Measurements from ENCODE around the gene KHK. TPM values are rescaled to one million over a fixed set of nuclear protein-coding genes. Genes with fewer than 3 reads are reported as not detected.

Gene KHK
- total and polyA plus RNA-seq, 9 of the 15 experiments (the other 6 are each of a cell fraction or from before 2014, with no cell fraction given) = 1.5 to 10.7 (median 5.2) TPM

- DNase-seq (ENCODE audit: extremely low read depth in 1 of 4, low spot score in 3 of 4) (no peak), ATAC-seq (no peak), FAIRE-seq (no peak)
- Histone ChIP-seq H3K36me3 (ENCODE audit: control insufficient read depth, insufficient read depth, low read length) (peaks cover 11% of the 10 kb centered on the region; the same call in 2 of the 3 replicates), H3K4me3 (no peak overlapping the region), H3K27ac (ENCODE audit: extremely low read depth, low read depth, low read length) (no peak overlapping the region), H3K4me2 (ENCODE audit: insufficient read depth, low read length) (no peak overlapping the region), H3K4me1 (replicated peaks in 1 of 2; ENCODE audit: control insufficient read depth in 2 of 2, insufficient read depth in 2 of 2, low read length in 2 of 2) (peaks cover 15 to 27% of the 10 kb centered on the region in 2 experiments; a peak in 4 of 5 replicates), H4K20me1 (replicated peaks; ENCODE audit: control insufficient read depth, insufficient read depth, low read length) (no peaks in the 10 kb centered on the region; the same call in 1 of the 2 replicates), H3K9me1 (ENCODE audit: control insufficient read depth, insufficient read depth, low read length) (peaks cover 5% of the 10 kb centered on the region), H3K9ac (ENCODE audit: insufficient read depth in 1 of 2, low read depth in 2 of 2, low read length in 2 of 2) (peak overlapping the region in 1 of 2 experiments; percentile 62; a peak in 2 of 4 replicates), H3K79me2 (ENCODE audit: control insufficient read depth, insufficient read depth, low read length) (peaks cover 21% of the 10 kb centered on the region), H3K9me3 (replicated peaks; ENCODE audit: control insufficient read depth, insufficient read depth, low read depth, low read length) (no peaks in the 10 kb centered on the region; the same call in 1 of the 2 replicates), H3K27me3 (ENCODE audit: control insufficient read depth in 2 of 2, insufficient read depth in 2 of 2, low read length in 2 of 2) (no peaks in the 10 kb centered on the region), H2AFZ (ENCODE audit: low read depth, low read length) (no peak overlapping the region)
- intact Hi-C loops (cut with micrococcal nuclease) = no loop called here
- TF ChIP-seq FOXO4 (CRISPR knock-in tag; IDR thresholded peaks at IDR 0.05) (no peak), ZNF518B (CRISPR knock-in tag; IDR thresholded peaks at IDR 0.05) (no peak), ZNF3 (CRISPR knock-in tag; IDR thresholded peaks at IDR 0.05) (no peak), CEBPZ (IDR thresholded peaks at IDR 0.05; ENCODE audit: borderline replicate concordance, low read depth, low read length) (no peak), ZFP1 (CRISPR knock-in tag; IDR thresholded peaks at IDR 0.05) (no peak), ZNF507 (tag; conservative IDR thresholded peaks at IDR 0.05) (no peak), SIRT6 (IDR thresholded peaks at IDR 0.05; ENCODE audit: low read depth, low read length) (no peak), HMG20A (CRISPR knock-in tag; conservative IDR thresholded peaks at IDR 0.05) (no peak), HNRNPUL1 (IDR thresholded peaks at IDR 0.05; ENCODE audit: low read length) (no peak), MEIS2 (IDR thresholded peaks at IDR 0.05; ENCODE audit: partially characterized antibody) (no peak)
- ChIA-PET CTCF (ENCODE audit: low intra/inter-chr PET ratio) (no interaction called here), POLR2A (no interaction called here)
- 69% methylated on average over 15 of the region's 21 CpGs for WGBS (ENCODE audit: insufficient coverage, low coverage, missing lambda C conversion rate)
- in situ Hi-C loops (cut with MboI) = no loop called here
- BruUV-seq (replicated peaks) = no TSS peak
Measured at GRCh38 chr2:27137322-27137935, 50.9 kb downstream of the KHK start.
